HepG2 (cell line): ENCODE data around the gene STRADA. TPM values are rescaled to one million over a fixed set of nuclear protein-coding genes. Genes with fewer than 3 reads are reported as not detected.

Source experiments
- CBFB ChIP-seq: sonication (generic); formaldehyde crosslinking; IDR thresholded peaks from 2 replicates; pipeline ENCODE4 v1.4.0; 2020; ENCODE audit warnings: missing genetic modification reagents
- HNRNPH1 ChIP-seq: fragments of 200-400 bp; formaldehyde crosslinking; optimal IDR thresholded peaks from 2 replicates; pipeline ENCODE3; 2017; ENCODE audit warnings: mild to moderate bottlenecking, low read depth, low read length
- RAD51 ChIP-seq: fragments of 450-650 bp; IDR thresholded peaks from 2 replicates; pipeline ENCODE4 v1.6.1; 2016; ENCODE audit warnings: borderline replicate concordance
- SETDB1 ChIP-seq: sonication (generic); formaldehyde crosslinking; IDR thresholded peaks from 2 replicates; pipeline ENCODE4 v1.5.1; 2020; ENCODE audit warnings: missing genetic modification reagents, mild to moderate bottlenecking, borderline replicate concordance
- SMYD3 ChIP-seq: sonication (generic); formaldehyde crosslinking; IDR thresholded peaks from 2 replicates; pipeline ENCODE4 v1.8.1; 2023; ENCODE audit warnings: mild to moderate bottlenecking, missing genetic modification reagents
- SP2 ChIP-seq: sonication (generic); formaldehyde crosslinking; IDR thresholded peaks from 2 replicates; pipeline ENCODE4 v1.5.1; 2020; ENCODE audit warnings: mild to moderate bottlenecking, missing genetic modification reagents
- SSRP1 ChIP-seq: IDR thresholded peaks from 2 replicates; pipeline ENCODE4 v1.6.1; 2016; ENCODE audit warnings: control low read depth
- TBX2 ChIP-seq: sonication (generic); formaldehyde crosslinking; IDR thresholded peaks from 2 replicates; pipeline ENCODE4 v1.5.0; 2020; ENCODE audit warnings: missing genetic modification reagents, mild to moderate bottlenecking, borderline replicate concordance
- TP53 ChIP-seq: sonication (generic); formaldehyde crosslinking; conservative IDR thresholded peaks from 2 replicates; pipeline ENCODE4 v1.4.0; 2020; ENCODE audit warnings: missing genetic modification reagents
- U2AF1 ChIP-seq: fragments of 200-400 bp; formaldehyde crosslinking; optimal IDR thresholded peaks from 2 replicates; pipeline ENCODE3; 2017; ENCODE audit warnings: mild to moderate bottlenecking, low read depth, low read length
- ZSCAN20 ChIP-seq: sonication (generic); formaldehyde crosslinking; IDR thresholded peaks from 2 replicates; pipeline ENCODE4 v1.4.0; 2020; ENCODE audit warnings: missing genetic modification reagents, mild to moderate bottlenecking, borderline replicate concordance
- polyA plus RNA-seq, 8 experiments: library from polyadenylated mRNA; depleted of rRNA in 3 of 8; stranded (reverse) in 7 of 8; unstranded in 1 of 8; fragments of >200 nt; fragmentation: Illumina TruSeq in 4 of 8; extraction: Trizol in 4 of 8; gene quantifications; 2 replicates each; pipeline versions ENCODE4 v1.2.1 to v1.2.3, GENCODE V29; 2011 to 2016; ENCODE audit warnings: low read depth in 4 of 8, missing spikeins in 1 of 8, mixed read lengths in 1 of 8; ENCODE audit not compliant: insufficient read depth in 1 of 8
- total RNA-seq, 5 experiments: library from RNA; depleted of rRNA; stranded (reverse); fragments of >200 nt; fragmentation: Illumina TruSeq; extraction: Trizol; gene quantifications; 2 replicates each; pipeline ENCODE4 v1.2.3, GENCODE V29; 2016; ENCODE audit warnings: low read depth in 1 of 5
- TF ChIP-seq, protein P1 (sequence below): sonication (generic); formaldehyde crosslinking; IDR thresholded peaks from 2 replicates; pipeline ENCODE4 v1.5.0; 2020; ENCODE audit warnings: mild to moderate bottlenecking, missing genetic modification reagents, borderline replicate concordance
- TF ChIP-seq, protein P2 (sequence below): sonication (generic); formaldehyde crosslinking; IDR thresholded peaks from 2 replicates; pipeline ENCODE4 v1.8.1; 2023; ENCODE audit warnings: mild to moderate bottlenecking, missing genetic modification reagents
- TF ChIP-seq, protein P3 (sequence below): IDR thresholded peaks from 2 replicates; pipeline ENCODE4 v1.6.1; 2016; ENCODE audit warnings: low read depth, control low read depth
- TF ChIP-seq, protein P4 (sequence below): sonication (generic); formaldehyde crosslinking; IDR thresholded peaks from 2 replicates; pipeline ENCODE4 v1.4.0; 2020; ENCODE audit warnings: missing genetic modification reagents

Gene STRADA
- total and polyA plus RNA-seq, 2 of the 13 experiments (the other 11 are each of a cell fraction or from before 2014, with no cell fraction given) = 17.6 to 17.9 TPM

DNA sequence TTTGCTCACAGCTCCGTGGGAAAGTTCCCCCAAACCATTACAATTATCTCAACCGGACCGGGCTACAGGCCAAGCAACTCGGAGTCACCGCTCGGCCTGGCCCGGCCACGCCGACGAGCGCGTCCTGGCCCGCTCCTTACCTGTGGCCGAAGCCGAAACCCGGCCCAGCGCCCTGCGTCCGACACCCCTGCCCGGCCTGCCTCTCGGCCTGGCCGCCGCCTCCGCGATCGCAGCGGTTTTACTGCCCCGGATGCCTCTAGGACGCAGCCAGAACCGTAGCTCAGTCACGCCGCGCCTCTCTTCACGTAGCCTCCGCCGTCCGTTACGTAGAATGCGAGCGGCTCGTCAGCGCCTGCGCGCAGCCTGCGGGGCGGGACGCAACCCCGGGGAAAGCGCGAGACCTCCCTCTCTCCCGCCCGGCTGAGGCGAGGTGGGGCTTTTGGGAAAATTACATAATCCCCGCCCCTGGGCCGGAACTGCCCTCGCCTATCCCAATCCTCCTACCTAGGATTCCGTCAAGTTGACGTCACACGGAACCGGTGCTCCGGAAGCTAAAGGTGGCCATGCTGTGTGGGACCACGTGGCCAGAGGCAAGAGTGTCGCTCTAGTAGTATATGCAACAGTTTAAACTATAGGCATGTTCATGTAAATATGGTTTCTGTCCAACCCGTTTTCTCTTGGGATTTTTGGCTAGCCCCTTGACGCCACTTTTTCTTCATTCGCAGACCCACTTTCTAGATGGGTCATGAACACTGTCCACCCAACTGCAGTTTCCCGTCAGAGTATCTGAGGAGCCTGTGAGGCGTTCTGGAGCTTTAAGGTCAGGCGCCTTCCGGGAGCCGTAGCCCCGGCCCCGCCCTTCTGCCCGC, 31.9 kb upstream of the STRADA start, which contains the start of gene CCDC47 (continued):
- TF ChIP-seq, protein P1, sequence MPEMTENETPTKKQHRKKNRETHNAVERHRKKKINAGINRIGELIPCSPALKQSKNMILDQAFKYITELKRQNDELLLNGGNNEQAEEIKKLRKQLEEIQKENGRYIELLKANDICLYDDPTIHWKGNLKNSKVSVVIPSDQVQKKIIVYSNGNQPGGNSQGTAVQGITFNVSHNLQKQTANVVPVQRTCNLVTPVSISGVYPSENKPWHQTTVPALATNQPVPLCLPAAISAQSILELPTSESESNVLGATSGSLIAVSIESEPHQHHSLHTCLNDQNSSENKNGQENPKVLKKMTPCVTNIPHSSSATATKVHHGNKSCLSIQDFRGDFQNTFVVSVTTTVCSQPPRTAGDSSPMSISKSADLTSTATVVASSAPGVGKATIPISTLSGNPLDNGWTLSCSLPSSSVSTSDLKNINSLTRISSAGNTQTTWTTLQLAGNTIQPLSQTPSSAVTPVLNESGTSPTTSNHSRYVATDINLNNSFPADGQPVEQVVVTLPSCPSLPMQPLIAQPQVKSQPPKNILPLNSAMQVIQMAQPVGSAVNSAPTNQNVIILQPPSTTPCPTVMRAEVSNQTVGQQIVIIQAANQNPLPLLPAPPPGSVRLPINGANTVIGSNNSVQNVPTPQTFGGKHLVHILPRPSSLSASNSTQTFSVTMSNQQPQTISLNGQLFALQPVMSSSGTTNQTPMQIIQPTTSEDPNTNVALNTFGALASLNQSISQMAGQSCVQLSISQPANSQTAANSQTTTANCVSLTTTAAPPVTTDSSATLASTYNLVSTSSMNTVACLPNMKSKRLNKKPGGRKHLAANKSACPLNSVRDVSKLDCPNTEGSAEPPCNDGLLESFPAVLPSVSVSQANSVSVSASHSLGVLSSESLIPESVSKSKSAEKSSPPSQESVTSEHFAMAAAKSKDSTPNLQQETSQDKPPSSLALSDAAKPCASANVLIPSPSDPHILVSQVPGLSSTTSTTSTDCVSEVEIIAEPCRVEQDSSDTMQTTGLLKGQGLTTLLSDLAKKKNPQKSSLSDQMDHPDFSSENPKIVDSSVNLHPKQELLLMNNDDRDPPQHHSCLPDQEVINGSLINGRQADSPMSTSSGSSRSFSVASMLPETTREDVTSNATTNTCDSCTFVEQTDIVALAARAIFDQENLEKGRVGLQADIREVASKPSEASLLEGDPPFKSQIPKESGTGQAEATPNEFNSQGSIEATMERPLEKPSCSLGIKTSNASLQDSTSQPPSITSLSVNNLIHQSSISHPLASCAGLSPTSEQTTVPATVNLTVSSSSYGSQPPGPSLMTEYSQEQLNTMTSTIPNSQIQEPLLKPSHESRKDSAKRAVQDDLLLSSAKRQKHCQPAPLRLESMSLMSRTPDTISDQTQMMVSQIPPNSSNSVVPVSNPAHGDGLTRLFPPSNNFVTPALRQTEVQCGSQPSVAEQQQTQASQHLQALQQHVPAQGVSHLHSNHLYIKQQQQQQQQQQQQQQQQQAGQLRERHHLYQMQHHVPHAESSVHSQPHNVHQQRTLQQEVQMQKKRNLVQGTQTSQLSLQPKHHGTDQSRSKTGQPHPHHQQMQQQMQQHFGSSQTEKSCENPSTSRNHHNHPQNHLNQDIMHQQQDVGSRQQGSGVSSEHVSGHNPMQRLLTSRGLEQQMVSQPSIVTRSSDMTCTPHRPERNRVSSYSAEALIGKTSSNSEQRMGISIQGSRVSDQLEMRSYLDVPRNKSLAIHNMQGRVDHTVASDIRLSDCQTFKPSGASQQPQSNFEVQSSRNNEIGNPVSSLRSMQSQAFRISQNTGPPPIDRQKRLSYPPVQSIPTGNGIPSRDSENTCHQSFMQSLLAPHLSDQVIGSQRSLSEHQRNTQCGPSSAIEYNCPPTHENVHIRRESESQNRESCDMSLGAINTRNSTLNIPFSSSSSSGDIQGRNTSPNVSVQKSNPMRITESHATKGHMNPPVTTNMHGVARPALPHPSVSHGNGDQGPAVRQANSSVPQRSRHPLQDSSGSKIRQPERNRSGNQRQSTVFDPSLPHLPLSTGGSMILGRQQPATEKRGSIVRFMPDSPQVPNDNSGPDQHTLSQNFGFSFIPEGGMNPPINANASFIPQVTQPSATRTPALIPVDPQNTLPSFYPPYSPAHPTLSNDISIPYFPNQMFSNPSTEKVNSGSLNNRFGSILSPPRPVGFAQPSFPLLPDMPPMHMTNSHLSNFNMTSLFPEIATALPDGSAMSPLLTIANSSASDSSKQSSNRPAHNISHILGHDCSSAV (CRISPR knock-in tag) = no peak
- peak; percentile 70 for TF ChIP-seq TBX2
- TF ChIP-seq HNRNPH1 = peak; percentile 95
- peak; percentile 50 for TF ChIP-seq CBFB (CRISPR knock-in tag)
- TF ChIP-seq U2AF1 = peak; percentile 31
- no peak for TF ChIP-seq SETDB1 (CRISPR knock-in tag)
- TF ChIP-seq, protein P2, sequence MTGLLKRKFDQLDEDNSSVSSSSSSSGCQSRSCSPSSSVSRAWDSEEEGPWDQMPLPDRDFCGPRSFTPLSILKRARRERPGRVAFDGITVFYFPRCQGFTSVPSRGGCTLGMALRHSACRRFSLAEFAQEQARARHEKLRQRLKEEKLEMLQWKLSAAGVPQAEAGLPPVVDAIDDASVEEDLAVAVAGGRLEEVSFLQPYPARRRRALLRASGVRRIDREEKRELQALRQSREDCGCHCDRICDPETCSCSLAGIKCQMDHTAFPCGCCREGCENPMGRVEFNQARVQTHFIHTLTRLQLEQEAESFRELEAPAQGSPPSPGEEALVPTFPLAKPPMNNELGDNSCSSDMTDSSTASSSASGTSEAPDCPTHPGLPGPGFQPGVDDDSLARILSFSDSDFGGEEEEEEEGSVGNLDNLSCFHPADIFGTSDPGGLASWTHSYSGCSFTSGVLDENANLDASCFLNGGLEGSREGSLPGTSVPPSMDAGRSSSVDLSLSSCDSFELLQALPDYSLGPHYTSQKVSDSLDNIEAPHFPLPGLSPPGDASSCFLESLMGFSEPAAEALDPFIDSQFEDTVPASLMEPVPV = no peak; the same call in 1 of the 2 replicates
- TF ChIP-seq SSRP1 (CRISPR knock-in tag) = peak; percentile 97
- peak; percentile 82 for TF ChIP-seq RAD51
- peak; percentile 80; the same call in 1 of the 2 replicates for TF ChIP-seq ZSCAN20
- TF ChIP-seq TP53 (CRISPR knock-in tag) = peak; percentile 26; the same call in 1 of the 2 replicates
- peak; percentile 70 for TF ChIP-seq SP2
- TF ChIP-seq SMYD3 = 0 out of 2 replicates have a peak, but pooled peaks have one; percentile 17
- TF ChIP-seq, protein P3, sequence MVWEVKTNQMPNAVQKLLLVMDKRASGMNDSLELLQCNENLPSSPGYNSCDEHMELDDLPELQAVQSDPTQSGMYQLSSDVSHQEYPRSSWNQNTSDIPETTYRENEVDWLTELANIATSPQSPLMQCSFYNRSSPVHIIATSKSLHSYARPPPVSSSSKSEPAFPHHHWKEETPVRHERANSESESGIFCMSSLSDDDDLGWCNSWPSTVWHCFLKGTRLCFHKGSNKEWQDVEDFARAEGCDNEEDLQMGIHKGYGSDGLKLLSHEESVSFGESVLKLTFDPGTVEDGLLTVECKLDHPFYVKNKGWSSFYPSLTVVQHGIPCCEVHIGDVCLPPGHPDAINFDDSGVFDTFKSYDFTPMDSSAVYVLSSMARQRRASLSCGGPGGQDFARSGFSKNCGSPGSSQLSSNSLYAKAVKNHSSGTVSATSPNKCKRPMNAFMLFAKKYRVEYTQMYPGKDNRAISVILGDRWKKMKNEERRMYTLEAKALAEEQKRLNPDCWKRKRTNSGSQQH (CRISPR knock-in tag) = peak; percentile 55
- TF ChIP-seq, protein P4, sequence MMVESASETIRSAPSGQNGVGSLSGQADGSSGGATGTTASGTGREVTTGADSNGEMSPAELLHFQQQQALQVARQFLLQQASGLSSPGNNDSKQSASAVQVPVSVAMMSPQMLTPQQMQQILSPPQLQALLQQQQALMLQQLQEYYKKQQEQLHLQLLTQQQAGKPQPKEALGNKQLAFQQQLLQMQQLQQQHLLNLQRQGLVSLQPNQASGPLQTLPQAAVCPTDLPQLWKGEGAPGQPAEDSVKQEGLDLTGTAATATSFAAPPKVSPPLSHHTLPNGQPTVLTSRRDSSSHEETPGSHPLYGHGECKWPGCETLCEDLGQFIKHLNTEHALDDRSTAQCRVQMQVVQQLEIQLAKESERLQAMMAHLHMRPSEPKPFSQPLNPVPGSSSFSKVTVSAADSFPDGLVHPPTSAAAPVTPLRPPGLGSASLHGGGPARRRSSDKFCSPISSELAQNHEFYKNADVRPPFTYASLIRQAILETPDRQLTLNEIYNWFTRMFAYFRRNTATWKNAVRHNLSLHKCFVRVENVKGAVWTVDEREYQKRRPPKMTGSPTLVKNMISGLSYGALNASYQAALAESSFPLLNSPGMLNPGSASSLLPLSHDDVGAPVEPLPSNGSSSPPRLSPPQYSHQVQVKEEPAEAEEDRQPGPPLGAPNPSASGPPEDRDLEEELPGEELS (CRISPR knock-in tag) = peak; percentile 70
